Measurements from ENCODE around the gene CFAP91.

Gene CFAP91

DNA sequence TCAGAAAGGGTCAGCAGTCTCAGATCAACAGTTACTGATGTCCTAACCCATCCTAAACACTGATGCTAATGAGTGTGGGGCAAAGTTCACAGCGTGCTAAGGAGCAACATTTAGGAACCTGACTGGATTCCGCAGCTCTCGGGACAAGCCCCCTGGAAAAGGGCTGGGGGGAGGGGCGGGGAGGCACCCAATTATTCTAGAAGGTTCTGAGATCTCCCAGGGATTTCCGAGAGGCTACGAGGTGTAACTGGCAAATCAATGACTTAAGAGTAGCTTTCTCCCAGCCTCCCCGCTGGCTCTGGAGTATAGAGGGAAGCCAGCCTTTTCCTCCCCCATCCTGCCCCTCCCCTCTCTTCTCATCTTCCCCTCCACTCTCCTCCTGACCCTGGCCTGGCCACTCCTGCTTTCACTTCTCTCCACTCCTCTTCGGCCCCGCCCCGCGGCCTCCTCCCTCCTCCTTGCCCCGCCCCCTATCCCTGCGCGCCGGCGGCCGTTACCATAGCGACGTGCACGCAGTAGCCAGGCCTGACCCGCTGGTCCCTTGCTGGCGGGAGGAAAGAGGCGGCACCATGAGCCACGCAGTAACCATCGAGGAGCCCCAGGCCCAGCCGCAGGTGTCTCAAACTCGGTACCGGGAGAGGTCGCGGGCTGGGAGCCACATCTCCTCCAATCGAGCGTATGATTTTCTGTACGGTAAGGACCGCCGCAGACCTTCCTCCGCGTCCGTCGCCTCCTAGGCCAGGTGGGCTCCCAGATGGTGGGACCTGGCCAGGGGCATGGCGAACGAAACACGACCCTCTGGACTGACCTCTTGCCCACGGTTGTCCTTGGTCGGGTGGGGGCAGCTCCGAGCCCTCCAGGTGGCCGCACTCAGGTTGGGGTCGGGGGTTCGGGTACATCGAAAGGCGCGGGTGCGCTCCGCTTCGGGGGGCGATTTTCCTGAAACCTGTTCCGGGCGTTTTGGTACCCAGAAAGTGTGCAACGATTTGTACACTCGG lies at the start of gene CFAP91:
TSS of gene CFAP91 (plus strand) at position 493 of the 998 bp plus-strand sequence. CDS start at position 570, 77 bp downstream.
- in situ Hi-C loops (cut with HindIII; ENCODE audit: low sequenced_read_pairs) = no loop called here

DNA sequence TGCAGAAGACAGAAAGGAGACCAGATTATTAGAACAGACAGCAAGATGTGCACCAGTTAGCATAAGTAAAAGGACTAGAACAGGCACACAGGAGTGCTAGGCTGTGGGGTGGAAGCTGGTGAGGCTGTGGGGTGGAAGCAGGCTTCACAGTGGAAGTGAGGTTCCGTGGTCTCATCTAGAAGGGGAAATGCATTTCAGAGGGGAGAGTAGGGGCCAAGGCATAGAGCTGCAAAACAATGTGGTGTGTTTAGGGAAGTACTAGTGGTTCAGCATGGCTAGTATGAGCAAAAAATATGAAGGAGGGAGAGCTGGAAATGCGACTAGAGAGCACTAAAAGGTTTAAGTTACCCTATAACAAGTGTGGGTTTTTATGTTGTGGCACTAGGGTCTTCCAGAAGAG lies 48.9 kb upstream of the CFAP91 start:
- in situ Hi-C loops (cut with HindIII; ENCODE audit: low sequenced_read_pairs) = no loop called here

DNA sequence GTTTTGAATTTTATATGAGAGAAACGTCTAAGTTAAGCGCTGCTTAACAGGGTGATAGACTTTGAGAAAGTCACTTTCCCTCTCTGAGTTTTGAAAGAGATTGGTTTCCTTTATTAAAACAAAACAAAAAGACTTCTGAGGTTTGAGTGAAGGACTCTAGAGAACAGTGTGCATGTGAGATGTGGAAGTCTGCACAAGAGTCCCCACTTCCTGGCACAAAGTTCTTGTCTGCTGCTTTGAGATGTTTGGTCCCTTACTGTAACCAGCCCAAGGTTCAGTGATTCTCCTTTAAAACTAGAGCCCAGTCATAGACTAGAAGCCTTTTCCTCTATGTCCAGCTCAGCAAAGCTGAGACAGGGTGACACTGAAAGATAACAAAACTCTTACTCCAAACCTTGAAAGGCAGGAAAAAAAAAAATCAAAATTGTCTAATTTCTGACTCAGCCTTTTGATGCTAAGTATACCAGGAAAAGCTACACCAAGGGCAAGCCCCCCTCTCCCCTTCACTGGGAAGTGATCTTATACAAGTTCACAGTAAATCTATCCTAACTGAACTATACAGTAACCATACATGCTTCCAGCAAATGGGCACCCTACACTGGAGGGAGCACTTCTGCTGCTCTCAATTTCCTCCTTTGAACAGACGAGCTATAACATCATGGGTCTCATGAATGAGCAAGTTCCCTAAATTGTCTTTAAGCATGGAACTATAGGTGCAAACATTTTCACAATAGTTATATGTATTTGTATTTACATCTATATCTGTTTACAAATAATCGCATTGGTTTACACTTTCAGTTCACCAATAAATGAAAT lies 44.7 kb upstream of the CFAP91 start:
- in situ Hi-C loops (cut with HindIII; ENCODE audit: low sequenced_read_pairs) = no loop called here

DNA sequence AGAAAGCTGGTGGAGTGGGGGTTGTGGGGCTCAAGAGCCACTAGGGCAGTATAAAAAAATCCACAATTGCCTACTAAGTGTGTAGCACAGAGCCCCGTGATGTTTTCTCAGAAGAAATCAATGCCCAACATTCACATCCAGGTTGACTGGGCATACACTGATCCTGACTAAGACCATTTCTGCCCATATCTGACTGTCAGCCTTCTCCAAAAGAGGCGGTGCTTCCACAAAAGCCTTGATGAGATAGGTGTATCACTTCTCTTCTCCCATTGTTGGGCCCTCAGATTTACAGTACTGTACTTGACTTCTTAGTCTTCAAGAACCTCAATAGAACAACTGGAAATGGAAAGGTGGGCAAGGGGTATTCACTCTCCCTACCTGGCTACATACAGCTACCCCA lies 43.8 kb upstream of the CFAP91 start:
- in situ Hi-C loops (cut with HindIII; ENCODE audit: low sequenced_read_pairs) = no loop called here

DNA sequence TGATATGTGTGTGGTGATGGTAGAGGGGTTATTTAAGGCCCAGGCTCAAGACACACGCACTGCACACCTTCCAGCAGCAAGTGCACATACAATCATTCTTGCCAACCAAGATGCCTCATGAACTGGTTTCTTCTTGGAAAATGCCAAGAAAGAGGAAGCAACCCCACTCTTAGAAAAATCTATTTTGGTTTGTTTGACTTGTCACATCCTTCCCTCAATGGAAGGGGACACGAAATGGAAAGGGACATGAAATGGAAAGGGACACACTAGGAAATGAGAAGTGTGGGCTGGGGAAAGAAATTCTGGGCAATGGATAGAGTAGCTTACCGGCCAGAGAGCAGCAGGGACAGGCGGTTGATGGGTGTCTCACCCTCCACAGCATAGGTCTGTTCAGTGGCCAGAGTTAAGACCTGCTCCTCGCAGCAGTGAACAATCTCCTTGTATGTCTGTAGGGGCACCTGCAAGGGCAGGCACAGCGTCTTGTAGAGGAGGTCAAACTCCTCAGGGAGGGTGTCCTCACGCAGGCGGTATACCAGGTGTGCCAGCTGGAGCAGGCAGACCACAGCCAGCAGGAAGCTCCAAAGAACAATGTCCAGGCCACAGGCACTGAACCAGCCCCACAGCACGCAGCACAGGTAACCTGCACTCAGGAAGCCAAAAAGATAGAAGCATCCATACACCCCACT lies 43.1 kb upstream of the CFAP91 start:
- in situ Hi-C loops (cut with HindIII; ENCODE audit: low sequenced_read_pairs) = no loop called here

DNA sequence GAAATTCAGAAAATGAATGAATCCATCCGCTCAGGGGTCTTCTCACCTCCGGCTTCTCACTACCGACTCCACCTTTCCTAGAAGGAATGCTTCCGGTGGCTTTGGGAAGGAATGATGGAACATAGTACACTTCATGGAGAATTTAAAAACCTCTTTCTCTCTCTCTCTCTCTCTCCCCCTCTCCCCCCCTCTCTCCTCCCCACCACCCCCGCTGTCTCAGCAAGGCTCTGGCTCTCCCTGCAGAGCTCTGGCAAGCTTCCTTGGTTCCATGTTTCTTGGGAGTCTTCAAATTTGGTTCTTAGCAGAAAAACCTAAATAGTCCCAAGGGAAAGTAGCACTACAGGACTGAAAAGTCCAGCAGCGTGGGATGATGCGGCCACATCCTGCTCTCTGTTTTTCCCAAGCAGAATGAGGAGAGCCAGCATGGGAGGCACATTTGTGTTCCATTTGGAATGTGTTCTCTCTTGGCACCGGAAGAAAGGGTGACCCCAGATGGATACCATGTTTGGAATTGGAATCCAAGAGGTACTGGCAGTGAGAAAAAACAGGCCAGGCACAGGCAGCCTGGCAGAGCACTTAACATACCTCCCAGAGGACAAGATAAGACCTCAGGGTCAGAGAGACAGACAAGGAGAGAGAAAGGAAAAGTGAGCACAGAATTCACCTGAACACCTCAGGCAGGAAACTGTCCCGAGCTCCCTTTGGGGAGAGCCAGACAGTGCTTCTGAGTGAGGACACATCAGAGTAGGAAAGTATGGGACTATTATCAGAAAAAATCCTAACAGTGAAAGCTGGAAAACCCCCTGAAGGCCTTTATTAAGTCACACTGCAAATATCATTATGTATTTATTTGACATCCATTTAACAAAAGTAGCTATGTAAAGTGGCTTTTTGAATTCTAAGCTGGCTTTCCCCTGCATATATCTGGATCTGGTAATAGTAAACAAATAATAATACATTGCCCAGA lies 42.1 kb upstream of the CFAP91 start, which contains the start of gene POPDC2:
TSS of gene POPDC2 (minus strand) at position 116 of the 967 bp plus-strand sequence. CDS start 166 bp downstream, outside the sequence.
- in situ Hi-C loops (cut with HindIII; ENCODE audit: low sequenced_read_pairs) = no loop called here

DNA sequence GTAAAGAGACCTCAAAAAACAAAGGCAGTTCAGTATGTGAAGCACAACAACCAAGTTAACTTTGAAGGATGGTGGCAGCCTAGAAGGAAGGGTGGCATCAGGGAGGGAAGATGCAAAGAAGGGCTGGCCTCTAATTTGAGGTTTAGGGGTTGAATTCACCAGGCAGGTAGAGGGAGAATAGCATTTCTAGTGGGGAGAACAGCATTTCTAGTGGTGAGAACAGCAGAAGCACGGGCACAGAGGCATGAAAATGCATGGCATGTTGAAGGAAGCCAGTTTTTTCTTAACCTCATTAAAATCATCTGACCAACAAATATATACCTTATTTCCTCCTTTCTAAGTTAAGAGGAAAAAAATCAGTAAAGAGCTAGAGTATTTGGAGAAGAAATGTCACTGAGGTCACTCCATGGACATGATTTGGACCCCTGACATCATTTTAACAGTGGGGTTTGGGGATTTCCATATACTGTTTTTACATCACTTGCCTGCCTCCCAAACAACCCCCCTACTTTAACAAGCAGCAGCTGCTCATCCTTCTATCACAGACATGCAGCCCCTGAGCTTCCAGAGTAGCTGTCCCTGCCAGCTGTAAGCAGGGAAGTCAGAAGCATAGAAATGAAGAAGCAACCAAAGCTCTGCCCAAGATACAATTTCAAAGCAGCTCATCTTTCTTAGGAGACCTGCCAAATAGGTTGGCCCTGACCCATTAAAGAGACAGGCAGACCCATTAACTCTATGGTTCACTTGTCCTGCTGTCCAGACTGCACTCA lies 40.0 kb upstream of the CFAP91 start:
- in situ Hi-C loops (cut with HindIII; ENCODE audit: low sequenced_read_pairs) = no loop called here

DNA sequence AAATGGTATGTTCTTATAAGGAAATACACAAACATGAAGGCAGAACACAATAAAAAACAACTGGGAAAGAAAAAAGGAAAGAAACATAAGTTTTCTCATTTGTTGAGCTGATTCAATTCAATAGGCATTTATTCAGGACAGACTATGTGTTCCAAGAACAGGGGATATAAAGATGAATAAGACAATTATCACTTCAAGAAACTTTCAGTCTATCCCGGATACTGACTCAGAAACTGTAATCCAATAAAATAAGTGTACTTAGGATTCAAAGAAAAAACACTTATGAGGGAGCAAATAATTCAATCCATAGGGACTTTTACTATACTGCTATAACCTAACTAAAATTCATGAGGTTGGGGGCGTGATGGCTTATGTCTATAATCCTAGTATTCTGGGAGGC lies 38.9 kb upstream of the CFAP91 start:
- in situ Hi-C loops (cut with HindIII; ENCODE audit: low sequenced_read_pairs) = no loop called here

DNA sequence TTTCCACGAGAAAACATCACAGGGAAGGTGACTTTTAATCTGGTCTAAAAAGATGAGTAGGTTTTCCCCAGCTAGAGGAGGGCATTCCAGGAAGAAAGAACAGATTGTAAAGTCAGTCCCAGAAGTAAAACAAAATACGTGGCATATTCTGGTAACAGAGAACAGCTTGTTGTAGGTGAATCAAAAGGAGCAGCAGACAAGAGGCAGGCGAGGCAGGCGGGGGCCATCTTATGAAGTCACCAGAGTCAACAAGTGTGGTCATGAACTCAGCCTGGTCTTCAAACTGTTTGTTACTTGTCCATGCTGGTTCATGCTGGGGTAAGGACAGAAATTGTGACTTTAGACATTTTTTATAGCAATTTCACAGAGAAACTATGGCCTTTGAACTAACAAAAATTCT lies 38.5 kb upstream of the CFAP91 start:
- in situ Hi-C loops (cut with HindIII; ENCODE audit: low sequenced_read_pairs) = no loop called here

DNA sequence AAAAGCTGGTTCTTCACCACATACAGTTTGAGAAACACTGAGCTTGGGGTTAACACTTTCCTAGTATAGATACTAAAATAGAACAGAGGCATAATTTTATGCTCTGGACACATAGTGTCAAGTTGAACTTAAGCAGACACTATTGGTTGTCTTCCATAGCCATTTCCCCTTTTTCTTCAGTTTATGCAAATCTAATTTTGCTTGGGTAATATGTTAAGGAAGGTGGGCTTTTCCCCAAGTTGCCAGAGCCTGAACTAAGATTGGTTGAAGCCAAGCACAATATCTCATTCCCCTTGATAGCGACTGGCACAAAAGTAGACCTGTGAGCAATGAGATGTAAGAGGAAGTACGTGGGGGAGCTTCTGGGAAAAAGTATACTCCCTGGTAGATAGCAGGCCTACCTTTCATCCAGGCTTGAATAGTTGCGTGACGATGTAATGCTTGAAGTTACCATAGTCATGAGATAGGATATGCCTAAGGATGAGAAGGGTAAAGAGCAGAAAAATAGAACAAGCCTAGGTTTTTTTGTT lies 37.9 kb upstream of the CFAP91 start:
- in situ Hi-C loops (cut with HindIII; ENCODE audit: low sequenced_read_pairs) = no loop called here

DNA sequence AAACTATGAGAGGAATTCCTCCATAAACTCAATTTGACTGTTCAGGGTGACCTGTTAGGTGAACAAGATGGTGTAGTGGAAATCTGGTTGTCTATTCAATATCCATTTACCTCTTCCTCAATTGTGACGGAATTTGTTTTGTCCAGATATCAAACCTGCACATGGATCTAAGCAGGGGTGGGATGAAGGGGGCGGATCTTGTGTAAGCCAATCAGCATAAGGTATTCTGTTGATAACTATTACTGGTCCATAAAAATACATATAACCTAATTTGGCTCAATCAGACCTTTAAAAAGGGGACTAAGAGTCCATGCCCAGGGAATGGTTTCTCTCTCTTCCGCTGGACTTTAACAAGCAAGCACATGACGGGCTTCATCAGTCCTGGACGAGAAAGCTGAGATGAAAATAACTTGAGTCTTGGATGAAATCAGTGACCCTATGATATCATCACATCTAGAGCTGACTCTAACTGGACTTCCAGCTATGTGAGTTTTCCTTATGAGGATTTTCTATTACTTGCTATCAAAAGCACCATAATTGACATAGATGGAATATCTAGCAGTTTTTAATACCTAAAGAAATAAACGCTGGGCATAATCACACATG lies 36.8 kb upstream of the CFAP91 start:
- in situ Hi-C loops (cut with HindIII; ENCODE audit: low sequenced_read_pairs) = no loop called here

DNA sequence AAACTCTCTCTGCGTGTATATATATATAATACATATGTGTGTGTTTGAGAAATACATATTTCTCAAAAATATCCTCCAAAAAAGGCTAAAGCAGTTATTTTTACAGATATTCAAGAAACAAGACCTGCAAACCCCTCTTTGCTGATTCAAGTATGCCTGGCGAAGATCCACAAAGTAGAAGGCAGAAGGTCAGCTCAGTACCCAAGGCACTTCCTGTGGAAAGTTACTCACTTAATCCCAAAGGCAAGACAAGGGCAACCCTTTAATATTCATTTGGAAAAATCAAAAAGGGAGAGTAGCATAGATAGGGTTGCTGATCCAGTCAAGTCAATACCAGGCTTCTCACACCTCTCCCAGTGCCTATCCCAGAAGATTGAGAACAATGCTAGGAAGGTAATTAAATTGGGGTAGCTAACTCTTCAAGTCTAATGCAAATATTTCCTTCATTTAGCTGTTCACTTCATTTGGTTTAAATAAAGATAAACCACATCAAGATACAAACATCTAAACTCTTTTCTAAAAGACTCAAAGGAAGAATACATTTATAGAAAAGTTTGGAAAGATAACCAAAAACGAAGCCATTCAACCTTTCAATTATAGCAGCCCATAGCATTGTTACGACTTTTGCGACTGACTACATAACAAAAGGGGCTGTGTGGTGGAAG lies 32.8 kb upstream of the CFAP91 start:
- in situ Hi-C loops (cut with HindIII; ENCODE audit: low sequenced_read_pairs) = no loop called here

DNA sequence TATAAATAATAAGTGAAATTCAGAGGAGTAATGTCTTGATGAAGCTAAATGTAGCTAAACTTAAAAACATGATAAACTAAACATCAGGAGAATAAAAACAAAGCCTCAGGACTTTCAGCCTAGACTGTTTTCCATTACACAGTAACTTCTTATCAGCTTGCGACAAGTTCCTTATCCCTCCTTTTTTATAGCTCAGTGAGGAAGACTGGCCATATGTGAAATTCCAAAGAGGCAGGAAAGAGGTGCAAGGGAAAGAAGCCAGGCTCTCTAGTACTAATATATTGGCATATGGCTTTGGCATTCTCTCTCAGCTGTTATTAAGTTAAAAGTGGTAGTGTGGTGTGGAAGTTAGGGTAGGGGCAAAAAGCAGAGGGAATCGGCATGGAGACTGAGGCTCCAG lies 30.0 kb upstream of the CFAP91 start:
- in situ Hi-C loops (cut with HindIII; ENCODE audit: low sequenced_read_pairs) = no loop called here

DNA sequence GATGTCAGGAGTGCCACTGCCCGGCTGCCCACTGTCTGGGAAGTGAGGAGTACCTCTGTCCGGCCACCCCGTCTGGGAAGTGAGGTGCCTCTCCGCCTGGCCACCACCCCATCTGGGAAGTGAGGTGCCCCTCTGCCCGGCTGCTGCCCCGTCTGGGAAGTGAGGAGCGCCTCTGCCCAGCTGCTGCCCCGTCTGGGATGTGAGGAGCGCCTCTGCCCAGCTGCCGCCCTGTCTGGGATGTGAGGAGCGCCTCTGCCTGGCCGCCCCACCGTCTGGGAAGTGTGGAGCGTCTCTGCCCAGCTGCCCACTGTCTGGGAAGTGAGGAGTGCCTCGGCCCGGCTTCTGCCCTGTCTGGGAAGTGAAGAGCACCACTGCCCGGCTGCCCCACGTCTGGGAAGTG lies 28.9 kb upstream of the CFAP91 start:
- in situ Hi-C loops (cut with HindIII; ENCODE audit: low sequenced_read_pairs) = no loop called here

DNA sequence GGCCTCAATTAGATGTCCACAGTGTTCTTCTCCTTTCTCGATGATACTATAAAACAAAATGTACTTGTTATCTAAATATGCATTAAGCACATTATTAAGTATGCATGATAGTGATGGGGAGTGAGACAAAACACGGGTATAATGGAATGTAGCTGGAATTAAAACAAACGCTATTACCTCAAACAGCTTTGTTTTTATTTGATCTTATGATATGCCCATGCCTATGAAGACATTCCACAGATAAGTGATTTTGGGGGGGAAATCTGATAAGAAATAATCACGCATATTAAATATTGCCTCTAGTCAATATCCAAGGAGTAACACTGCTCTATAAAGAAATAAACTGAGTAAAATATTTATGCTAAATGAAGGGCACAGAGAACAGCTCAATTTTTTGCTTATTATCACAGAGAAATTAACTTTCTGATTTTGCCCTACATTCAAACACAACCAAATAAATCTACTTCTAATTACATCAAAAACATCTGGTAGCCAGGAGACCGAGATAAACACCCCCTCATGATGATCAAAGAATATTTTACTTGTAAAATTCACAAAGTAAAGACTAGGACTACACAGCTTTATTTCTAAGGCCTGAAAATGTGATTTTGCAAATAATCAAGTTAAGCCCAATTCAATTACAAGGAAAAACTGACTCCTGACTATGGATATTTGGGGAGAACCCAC lies 27.5 kb upstream of the CFAP91 start:
- in situ Hi-C loops (cut with HindIII; ENCODE audit: low sequenced_read_pairs) = no loop called here

DNA sequence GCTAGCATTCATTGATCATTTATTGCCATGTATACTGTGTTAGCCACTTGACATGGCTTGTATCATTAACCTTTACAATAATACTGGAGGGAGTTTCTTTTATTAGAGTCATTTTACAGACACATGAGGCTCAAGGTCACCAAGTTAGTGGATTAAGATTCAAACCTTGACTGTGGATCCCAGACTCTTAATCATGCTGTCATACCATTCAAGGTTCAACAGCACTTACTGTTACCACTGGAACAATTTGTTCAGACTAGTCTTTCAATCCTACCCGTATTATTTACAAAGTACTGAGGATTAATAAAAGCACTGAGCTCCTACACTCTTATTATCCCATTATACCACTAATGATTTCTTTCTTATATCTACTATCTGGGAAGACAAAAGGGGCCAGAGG lies 26.8 kb upstream of the CFAP91 start:
- in situ Hi-C loops (cut with HindIII; ENCODE audit: low sequenced_read_pairs) = no loop called here

Data from DLD1 (cell line).